HepG2 (cell line): ENCODE measurements around the gene PHACTR1. TPM values are rescaled to one million over a fixed set of nuclear protein-coding genes. Genes with fewer than 3 reads are reported as not detected.

Experiments used
- ATAC-seq: fragments of 200-7000 bp; cut with Tn5 transposase; 3 replicates; pipeline ENCODE4 v1.9.1; 2020; ENCODE audit warnings: mild to moderate bottlenecking, moderate library complexity
- BruUV-seq: library from RNA; stranded (reverse); fragments of 400-500 nt; replicated peaks from 2 replicates; lab custom pipeline; 2021; lab: Mats Ljungman, UMichigan
- CTCF ChIA-PET: fragments of 300-600 bp; formaldehyde crosslinking; extraction: SDS; loops from one replicate; lab custom pipeline; 2021; ENCODE audit warnings: low total read pairs, inconsistent platforms, low intra/inter-chr PET ratio; lab: Yijun Ruan, JAX
- POLR2A ChIA-PET: fragments of 350-600 bp; sonication (Branson Sonifier 250); formaldehyde crosslinking; loops from one replicate; lab custom pipeline; 2020; ENCODE audit warnings: antibody characterized with exemption, inconsistent platforms; lab: Yijun Ruan, JAX
- DNase-seq: peaks from one replicate; pipeline ENCODE4 v3.0.0-alpha.2; 2015; ENCODE audit warnings: low spot score
- FAIRE-seq: peaks from 3 replicates; lab custom pipeline; 2011; peaks lifted over from hg19 to GRCh38; lab: Jason Lieb, UNC
- H2AFZ ChIP-seq: one replicate; pipeline ENCODE4 v1.6.1; 2011; ENCODE audit warnings: low read length, inconsistent platforms
- H3K27ac ChIP-seq: fragments of 300-600 bp; 3 replicates; pipeline ENCODE4 v1.8.0; 2011; ENCODE audit warnings: mixed run types, mild to moderate bottlenecking, mixed read lengths, low read length, inconsistent platforms; ENCODE audit not compliant: insufficient read depth; ENCODE audit errors: extremely low read length
- H3K27me3 ChIP-seq, 2 experiments: fragments of 200-600 bp in 1 of 2; 2 replicates in 1 of 2; 3 replicates in 1 of 2; pipeline versions ENCODE4 v1.6.0 to v1.8.0; 2011; ENCODE audit warnings: low read length in 2 of 2, mild to moderate bottlenecking in 2 of 2, moderate library complexity in 2 of 2, inconsistent platforms in 1 of 2; ENCODE audit not compliant: insufficient read depth in 2 of 2, control insufficient read depth in 1 of 2
- H3K36me3 ChIP-seq, 2 experiments: fragments of 200-600 bp in 1 of 2; replicated peaks in 1 of 2; 2 replicates in 1 of 2; 3 replicates in 1 of 2; pipeline versions ENCODE4 v1.5.1 to v1.8.0; 2011; ENCODE audit warnings: low read length in 2 of 2, inconsistent platforms in 1 of 2; ENCODE audit not compliant: insufficient read depth in 2 of 2, control insufficient read depth in 1 of 2
- H3K4me1 ChIP-seq: 2 replicates; pipeline ENCODE4 v1.5.1; 2012; ENCODE audit warnings: low read length, inconsistent platforms; ENCODE audit not compliant: insufficient read depth
- H3K4me2 ChIP-seq: 2 replicates; pipeline ENCODE4 v1.6.0; 2011; ENCODE audit warnings: low read depth, low read length, inconsistent platforms
- H3K4me3 ChIP-seq, 3 experiments: fragments of 200-600 bp in 1 of 3; sonication (generic), shearing (Covaris generic) in 1 of 3; replicated peaks in 1 of 3; 2 replicates each; pipeline ENCODE4 v1.5.1; 2011 to 2016; ENCODE audit warnings: low read length in 3 of 3, inconsistent platforms in 2 of 3, low read depth in 2 of 3, mild to moderate bottlenecking in 2 of 3, control low read depth in 1 of 3, mixed read lengths in 1 of 3; ENCODE audit not compliant: insufficient read depth in 1 of 3
- H3K79me2 ChIP-seq: one replicate; pipeline ENCODE4 v1.6.1; 2011; ENCODE audit warnings: low read length, inconsistent platforms; ENCODE audit not compliant: insufficient read depth
- H3K9ac ChIP-seq: 2 replicates; pipeline ENCODE4 v1.6.0; 2011; ENCODE audit warnings: mild to moderate bottlenecking, low read depth, low read length, inconsistent platforms; ENCODE audit not compliant: insufficient read depth
- H3K9me3 ChIP-seq: 2 replicates; pipeline ENCODE4 v1.5.1; 2012; ENCODE audit warnings: mild to moderate bottlenecking, low read length
- H4K20me1 ChIP-seq: 2 replicates; pipeline ENCODE4 v1.6.0; 2011; ENCODE audit warnings: inconsistent platforms, mild to moderate bottlenecking, low read length, moderate library complexity; ENCODE audit not compliant: insufficient read depth
- MBD4 ChIP-seq: IDR thresholded peaks from 2 replicates; pipeline ENCODE4 v1.6.1; 2012; ENCODE audit warnings: low read length, inconsistent platforms, borderline replicate concordance
- MZF1 ChIP-seq: sonication (generic); formaldehyde crosslinking; IDR thresholded peaks from 2 replicates; pipeline ENCODE4 v1.8.1; 2023; ENCODE audit warnings: mild to moderate bottlenecking, missing genetic modification reagents, borderline replicate concordance
- PAXIP1 ChIP-seq: sonication (generic); formaldehyde crosslinking; conservative IDR thresholded peaks from 2 replicates; pipeline ENCODE4 v1.4.0; 2020; ENCODE audit warnings: mild to moderate bottlenecking, missing genetic modification reagents, moderate library complexity
- PITX1 ChIP-seq: sonication (generic); formaldehyde crosslinking; IDR thresholded peaks from 2 replicates; pipeline ENCODE4 v1.5.1; 2020; ENCODE audit warnings: mild to moderate bottlenecking, missing genetic modification reagents
- SMAD9 ChIP-seq: sonication (generic); formaldehyde crosslinking; IDR thresholded peaks from 2 replicates; pipeline ENCODE4 v1.5.1; 2020; ENCODE audit warnings: mild to moderate bottlenecking, missing genetic modification reagents
- SOX5 ChIP-seq: IDR thresholded peaks from 2 replicates; pipeline ENCODE4 v1.6.1; 2016; ENCODE audit warnings: borderline replicate concordance
- SP140L ChIP-seq: sonication (generic); formaldehyde crosslinking; IDR thresholded peaks from 2 replicates; pipeline ENCODE4 v1.4.0; 2020; ENCODE audit warnings: missing genetic modification reagents, borderline replicate concordance
- ZBTB21 ChIP-seq: sonication (generic); formaldehyde crosslinking; IDR thresholded peaks from 2 replicates; pipeline ENCODE4 v1.4.0; 2020; ENCODE audit warnings: missing genetic modification reagents
- ZNF510 ChIP-seq: sonication (generic); formaldehyde crosslinking; IDR thresholded peaks from 2 replicates; pipeline ENCODE4 v1.4.0; 2020; ENCODE audit warnings: low read depth, mild to moderate bottlenecking, missing genetic modification reagents
- ZNF572 ChIP-seq: sonication (generic); formaldehyde crosslinking; IDR thresholded peaks from 2 replicates; pipeline ENCODE4 v1.5.1; 2020; ENCODE audit warnings: mild to moderate bottlenecking, missing genetic modification reagents
- ZNF616 ChIP-seq: sonication (generic); formaldehyde crosslinking; IDR thresholded peaks from 2 replicates; pipeline ENCODE4 v1.5.0; 2020; ENCODE audit warnings: low read depth, mild to moderate bottlenecking, missing genetic modification reagents
- ZNF7 ChIP-seq: IDR thresholded peaks from 2 replicates; pipeline ENCODE4 v1.6.1; 2016; ENCODE audit warnings: missing biosample characterization, missing genetic modification reagents
- ZNF780A ChIP-seq: sonication (generic); formaldehyde crosslinking; IDR thresholded peaks from 2 replicates; pipeline ENCODE4 v1.8.0; 2022; ENCODE audit warnings: mild to moderate bottlenecking, missing genetic modification reagents, moderate library complexity
- ZNF83 ChIP-seq: sonication (generic); formaldehyde crosslinking; IDR thresholded peaks from 2 replicates; pipeline ENCODE4 v1.4.0; 2020; ENCODE audit warnings: missing genetic modification reagents, mild to moderate bottlenecking, borderline replicate concordance
- WGBS: methylation state at CpG from one replicate; pipeline ENCODE4 v1.1.6; 2017; ENCODE audit warnings: low lambda C conversion rate; 5-methylcytosine and 5-hydroxymethylcytosine counted together
- in situ Hi-C: cut with HindIII; loops from 2 replicates; pipeline ENCODE4 v1.10.0; 2017; ENCODE audit warnings: low pct_unique_long_range_greater_than_20kb; ENCODE audit not compliant: extremely low pct_ligation_motif_present
- intact Hi-C: fragments of 100-400 bp; cut with micrococcal nuclease; formaldehyde crosslinking; loops from one replicate; pipeline ENCODE4 v1.10.0; 2022; ENCODE audit not compliant: unreplicated experiment
- polyA plus RNA-seq, 8 experiments: library from polyadenylated mRNA; depleted of rRNA in 3 of 8; stranded (reverse) in 7 of 8; unstranded in 1 of 8; fragments of >200 nt; fragmentation: Illumina TruSeq in 4 of 8; extraction: Trizol in 4 of 8; gene quantifications; 2 replicates each; pipeline versions ENCODE4 v1.2.1 to v1.2.3, GENCODE V29; 2011 to 2016; ENCODE audit warnings: low read depth in 4 of 8, missing spikeins in 1 of 8, mixed read lengths in 1 of 8; ENCODE audit not compliant: insufficient read depth in 1 of 8
- total RNA-seq, 5 experiments: library from RNA; depleted of rRNA; stranded (reverse); fragments of >200 nt; fragmentation: Illumina TruSeq; extraction: Trizol; gene quantifications; 2 replicates each; pipeline ENCODE4 v1.2.3, GENCODE V29; 2016; ENCODE audit warnings: low read depth in 1 of 5

Gene PHACTR1
- total and polyA plus RNA-seq, 2 of the 13 experiments (the other 11 are each of a cell fraction or from before 2014, with no cell fraction given) = 0.09 TPM; not detected in 1

GRCh38 chr6:12891595-12891994 is 175.0 kb downstream of the PHACTR1 start (continued):
- no peak for TF ChIP-seq ZNF572 (CRISPR knock-in tag)
- TF ChIP-seq PAXIP1 (CRISPR knock-in tag) = no peak
- no peak for TF ChIP-seq SMAD9 (CRISPR knock-in tag)
- TF ChIP-seq ZNF616 (CRISPR knock-in tag) = no peak
- TF ChIP-seq SOX5 (CRISPR knock-in tag) = no peak

GRCh38 chr6:12892151-12892550 is 175.6 kb downstream of the PHACTR1 start:
- H3K9me3 ChIP-seq = peaks cover 10% of the 10 kb centered on the region; the same call in 1 of the 2 replicates
- no peaks in the 10 kb centered on the region for H3K79me2 ChIP-seq
- no peak for ATAC-seq
- H3K9ac ChIP-seq = no peak overlapping the region
- H3K27me3 ChIP-seq = peaks cover 1 to 3% of the 10 kb centered on the region in 2 experiments; a peak in 2 of 5 replicates
- FAIRE-seq = no peak
- POLR2A ChIA-PET = no interaction called here
- no peak overlapping the region for H3K27ac ChIP-seq
- H4K20me1 ChIP-seq = no peaks in the 10 kb centered on the region
- H2AFZ ChIP-seq = no peak overlapping the region
- BruUV-seq = no TSS peak
- H3K4me3 ChIP-seq = no peak overlapping the region
- CTCF ChIA-PET = interaction anchor here (2.9 kb wide), 1 partner anchor 254 kb away, joined by 19 read pairs; no protein-coding TSS in a partner anchor
- peaks cover 4% of the 10 kb centered on the region; the same call in 1 of the 2 replicates for H3K4me1 ChIP-seq
- DNase-seq = no peak
- TF ChIP-seq ZNF780A (CRISPR knock-in tag) = no peak
- TF ChIP-seq ZBTB21 = no peak
- TF ChIP-seq SP140L (CRISPR knock-in tag) = no peak
- no peak for TF ChIP-seq MZF1 (CRISPR knock-in tag)
- TF ChIP-seq PITX1 (CRISPR knock-in tag) = no peak
- TF ChIP-seq ZNF7 (CRISPR knock-in tag) = no peak
- no peak for TF ChIP-seq MBD4
- TF ChIP-seq ZNF83 (CRISPR knock-in tag) = no peak
- no peak for TF ChIP-seq ZNF510 (CRISPR knock-in tag)
- no peaks in the 10 kb centered on the region for H3K36me3 ChIP-seq
- in situ Hi-C loops = loop anchor here (5.0 kb wide), 1 partner anchor 255 kb away; no protein-coding TSS in a partner anchor
- H3K4me2 ChIP-seq = no peak overlapping the region
- 2% methylated on average over 4 of the region's 4 CpGs for WGBS
- intact Hi-C loops = loop anchor here (5.0 kb wide), 1 partner anchor 1305 kb away; no protein-coding TSS in a partner anchor
